Activated gamma-delta T cell treated with Interleukin-2 at 50 U/mL for 16 hours (primary cell): Measurements from ENCODE around the gene TBC1D14.
"Not testable (repeated sequence)": the region's sequence is repeated elsewhere in the genome, so short reads cannot be mapped to it uniquely, and the experiment has no call there.

Source experiments
- DNase-seq: peaks from one replicate; pipeline ENCODE4 v3.0.0-alpha.2; 2020

Gene TBC1D14

GRCh38 chr4:6909113-6909969 is at the start of gene TBC1D14:
Gene TBC1D14 (plus strand): TSS chr4:6909826. CDS start chr4:6923390, 13,564 bp downstream.
- DNase-seq = peak; percentile 80

GRCh38 chr4:6868386-6868785 is 41.2 kb upstream of the TBC1D14 start:
- no peak for DNase-seq

- no peak for DNase-seq
These were observed 39.7 kb upstream of the TBC1D14 start for GRCh38 chr4:6869944-6870343.

GRCh38 chr4:6873291-6873690 is 36.3 kb upstream of the TBC1D14 start:
- DNase-seq = no peak

GRCh38 chr4:6873792-6874461 is 35.7 kb upstream of the TBC1D14 start:
- peak; percentile 80 for DNase-seq

- DNase-seq = no peak
These were observed 34.6 kb upstream of the TBC1D14 start for GRCh38 chr4:6874981-6875380.

- DNase-seq = no peak
These were observed 34.2 kb upstream of the TBC1D14 start for GRCh38 chr4:6875431-6875831.

- no peak for DNase-seq
These were observed 33.2 kb upstream of the TBC1D14 start for GRCh38 chr4:6876440-6876839.

- DNase-seq = no peak
These were observed 32.6 kb upstream of the TBC1D14 start for GRCh38 chr4:6877067-6877466.

- DNase-seq = no peak
These were observed 31.1 kb upstream of the TBC1D14 start for GRCh38 chr4:6878451-6879059.

GRCh38 chr4:6880691-6881090 is 28.9 kb upstream of the TBC1D14 start:
- no peak for DNase-seq

GRCh38 chr4:6881908-6882307 is 27.7 kb upstream of the TBC1D14 start:
- no peak for DNase-seq

GRCh38 chr4:6884341-6884870 is 25.2 kb upstream of the TBC1D14 start:
- no peak for DNase-seq

- no peak for DNase-seq
These were observed 23.6 kb upstream of the TBC1D14 start for GRCh38 chr4:6885953-6886557.

GRCh38 chr4:6886886-6887285 is 22.7 kb upstream of the TBC1D14 start:
- no peak for DNase-seq

- no peak for DNase-seq
These were observed 21.8 kb upstream of the TBC1D14 start for GRCh38 chr4:6887591-6888371.

GRCh38 chr4:6888506-6889071 is 21.0 kb upstream of the TBC1D14 start:
- DNase-seq = no peak

- no peak for DNase-seq
These were observed 20.4 kb upstream of the TBC1D14 start for GRCh38 chr4:6889101-6889735.

- DNase-seq = no peak
These were observed 19.8 kb upstream of the TBC1D14 start for GRCh38 chr4:6889736-6890324.

GRCh38 chr4:6890358-6890757 is 19.3 kb upstream of the TBC1D14 start:
- DNase-seq = no peak

- not testable (repeated sequence) for DNase-seq
These were observed 18.7 kb upstream of the TBC1D14 start for GRCh38 chr4:6890971-6891370.
